ENCODE measurements around the gene VMP1.
"Not testable (repeated sequence)": the region's sequence is repeated elsewhere in the genome, so short reads cannot be mapped to it uniquely, and the experiment has no call there.

Gene VMP1

DNA sequence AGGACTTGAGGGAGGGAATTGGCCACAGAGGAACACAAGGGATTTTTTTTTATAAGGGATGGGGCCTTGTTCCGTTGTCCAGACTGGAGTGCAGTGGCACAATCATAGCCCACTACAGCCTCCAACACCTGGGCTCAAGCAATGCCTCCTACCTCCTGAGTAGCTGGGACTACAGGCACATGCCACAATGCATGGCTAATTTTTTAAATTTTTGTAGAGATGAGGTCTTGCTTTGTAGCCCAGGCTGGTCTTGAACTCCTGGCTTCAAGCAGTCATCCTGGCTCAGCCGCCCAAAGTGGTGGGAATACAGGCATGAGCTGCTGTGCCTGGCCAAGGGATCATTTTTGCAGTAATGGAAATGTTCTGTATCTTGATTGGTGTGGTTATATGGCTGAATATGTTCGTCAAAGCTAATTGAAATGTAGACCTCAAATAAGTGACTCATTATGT is 56.9 kb downstream of the VMP1 start:
- peaks cover 71% of the 10 kb centered on the region for H3K4me1 Mint-ChIP-seq (ENCODE audit: low read depth)
- H3K4me3 Mint-ChIP-seq = peak overlapping the region; percentile 62
- H3K36me3 Mint-ChIP-seq (ENCODE audit: low read depth) = peaks cover 75% of the 10 kb centered on the region
- peak; percentile 60 for DNase-seq
- no peaks in the 10 kb centered on the region for H3K27me3 Mint-ChIP-seq
- H3K9me3 Mint-ChIP-seq = peaks cover 4% of the 10 kb centered on the region
- H3K27ac Mint-ChIP-seq = peak overlapping the region; percentile 98

DNA sequence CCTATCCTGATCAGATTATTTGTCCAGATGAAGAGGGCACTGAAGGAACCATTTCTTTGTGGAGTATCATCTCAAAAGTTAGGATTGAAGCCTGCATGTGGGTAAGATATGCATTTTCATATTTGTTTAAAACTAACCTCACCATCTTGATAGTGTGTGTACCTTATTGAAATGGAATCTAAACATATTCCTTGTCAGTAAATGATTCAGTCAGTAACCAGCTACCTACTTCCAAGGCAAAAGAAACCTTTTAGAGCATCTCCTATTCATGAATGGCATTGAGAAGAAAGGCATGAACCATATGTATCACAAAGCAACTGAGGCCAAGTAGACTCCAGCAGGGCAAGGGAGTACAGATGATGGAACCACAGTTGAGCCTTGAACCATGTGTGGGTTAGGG is 57.6 kb downstream of the VMP1 start:
- Mint-ChIP-seq H3K27me3 (no peaks in the 10 kb centered on the region), H3K4me1 (ENCODE audit: low read depth) (peaks cover 69% of the 10 kb centered on the region), H3K36me3 (ENCODE audit: low read depth) (peaks cover 73% of the 10 kb centered on the region), H3K9me3 (no peaks in the 10 kb centered on the region), H3K4me3 (peak overlapping the region; percentile 56), H3K27ac (peak overlapping the region; percentile 98)
- DNase-seq = no peak

DNA sequence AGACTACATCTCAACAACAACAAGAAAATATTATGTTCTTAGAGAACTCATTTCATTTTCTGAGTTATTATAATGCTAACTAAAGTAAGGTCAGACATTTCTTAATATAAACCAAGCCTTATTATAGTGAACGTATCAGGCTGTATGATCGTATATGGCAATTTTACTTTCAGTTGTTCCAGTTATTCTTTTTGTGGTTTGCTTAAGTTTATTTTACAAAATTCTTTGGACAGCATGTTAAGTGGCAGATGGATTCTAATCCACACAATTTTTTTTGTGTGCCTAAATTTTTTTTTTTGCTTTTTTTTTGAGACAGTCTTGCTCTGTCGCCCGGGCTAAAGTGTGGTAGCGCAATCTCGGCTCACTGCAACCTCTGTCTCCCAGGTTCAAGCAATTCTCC is 59.0 kb downstream of the VMP1 start:
- DNase-seq = no peak
- peak overlapping the region; percentile 75 for H3K27ac Mint-ChIP-seq
- peak overlapping the region; percentile 12 for H3K4me3 Mint-ChIP-seq
- peaks cover 65% of the 10 kb centered on the region for H3K36me3 Mint-ChIP-seq (ENCODE audit: low read depth)
- no peaks in the 10 kb centered on the region for H3K27me3 Mint-ChIP-seq
- peaks cover 63% of the 10 kb centered on the region for H3K4me1 Mint-ChIP-seq (ENCODE audit: low read depth)
- H3K9me3 Mint-ChIP-seq = no peaks in the 10 kb centered on the region

DNA sequence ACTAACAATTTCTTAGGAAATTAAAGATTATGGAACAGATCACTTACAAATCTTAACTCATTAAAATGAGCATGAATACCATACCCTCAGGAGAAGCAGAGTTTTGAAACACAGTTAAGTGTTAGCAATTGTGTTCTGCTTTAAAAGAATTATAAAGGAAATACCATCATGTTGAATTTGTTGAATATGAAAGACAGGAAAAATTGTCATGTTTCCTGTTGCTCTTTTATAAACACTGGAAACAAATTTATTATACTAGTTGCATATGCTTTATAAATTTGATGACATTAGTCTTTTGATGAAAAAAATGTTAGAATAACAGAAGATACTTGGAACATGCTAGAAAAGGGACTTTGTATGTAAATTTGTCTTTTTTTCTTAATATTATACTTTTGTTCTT is 59.7 kb downstream of the VMP1 start:
- no peak for DNase-seq
- Mint-ChIP-seq H3K9me3 (no peaks in the 10 kb centered on the region), H3K27ac (peak overlapping the region; percentile 75), H3K4me3 (no peak overlapping the region), H3K4me1 (ENCODE audit: low read depth) (peaks cover 56% of the 10 kb centered on the region), H3K36me3 (ENCODE audit: low read depth) (peaks cover 64% of the 10 kb centered on the region), H3K27me3 (no peaks in the 10 kb centered on the region)

DNA sequence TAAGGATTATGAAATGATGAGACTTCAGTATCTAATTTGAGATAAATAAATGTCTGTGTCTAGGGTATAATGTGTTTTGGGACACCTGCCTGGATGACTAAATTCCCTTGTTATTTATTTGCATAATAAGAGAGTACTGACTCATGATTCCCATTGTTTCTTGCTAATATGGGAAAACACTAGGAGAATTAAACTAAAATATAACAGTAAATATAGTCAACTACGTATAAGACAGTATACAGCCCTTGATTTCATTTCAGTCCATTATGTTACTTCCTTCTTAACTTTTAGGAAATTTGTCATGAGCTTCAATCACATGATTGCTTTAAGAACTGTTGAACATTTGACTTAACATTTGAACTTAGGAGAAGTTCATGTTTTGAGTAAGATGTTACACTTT is 62.4 kb downstream of the VMP1 start:
- H3K4me3 Mint-ChIP-seq = no peak overlapping the region
- peaks cover 77% of the 10 kb centered on the region for H3K36me3 Mint-ChIP-seq (ENCODE audit: low read depth)
- no peaks in the 10 kb centered on the region for H3K9me3 Mint-ChIP-seq
- peaks cover 47% of the 10 kb centered on the region for H3K4me1 Mint-ChIP-seq (ENCODE audit: low read depth)
- no peaks in the 10 kb centered on the region for H3K27me3 Mint-ChIP-seq
- DNase-seq = no peak
- H3K27ac Mint-ChIP-seq = peak overlapping the region; percentile 77

DNA sequence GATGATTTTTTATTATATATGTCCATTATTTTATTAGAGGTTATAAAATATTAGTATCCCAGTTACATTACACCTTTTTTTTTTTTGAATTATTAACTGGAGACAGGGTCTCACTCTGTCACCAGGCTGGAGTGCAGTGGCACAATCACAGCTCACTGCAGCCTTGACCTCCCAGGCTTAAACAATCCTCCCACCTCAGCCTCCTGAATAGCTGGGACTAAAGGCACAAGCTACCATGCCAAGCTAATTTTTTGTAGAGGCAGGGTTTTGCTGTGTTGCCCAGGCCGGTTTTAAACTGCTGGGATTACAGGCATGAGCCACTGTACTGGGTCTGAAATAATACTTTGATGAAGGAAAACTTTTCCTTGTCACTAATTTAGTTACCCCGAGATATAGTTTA is 63.6 kb downstream of the VMP1 start:
- no peaks in the 10 kb centered on the region for H3K27me3 Mint-ChIP-seq
- no peak for DNase-seq
- H3K4me3 Mint-ChIP-seq = no peak overlapping the region
- peaks cover 80% of the 10 kb centered on the region for H3K36me3 Mint-ChIP-seq (ENCODE audit: low read depth)
- H3K27ac Mint-ChIP-seq = no peak overlapping the region
- H3K4me1 Mint-ChIP-seq (ENCODE audit: low read depth) = peaks cover 43% of the 10 kb centered on the region
- no peaks in the 10 kb centered on the region for H3K9me3 Mint-ChIP-seq

DNA sequence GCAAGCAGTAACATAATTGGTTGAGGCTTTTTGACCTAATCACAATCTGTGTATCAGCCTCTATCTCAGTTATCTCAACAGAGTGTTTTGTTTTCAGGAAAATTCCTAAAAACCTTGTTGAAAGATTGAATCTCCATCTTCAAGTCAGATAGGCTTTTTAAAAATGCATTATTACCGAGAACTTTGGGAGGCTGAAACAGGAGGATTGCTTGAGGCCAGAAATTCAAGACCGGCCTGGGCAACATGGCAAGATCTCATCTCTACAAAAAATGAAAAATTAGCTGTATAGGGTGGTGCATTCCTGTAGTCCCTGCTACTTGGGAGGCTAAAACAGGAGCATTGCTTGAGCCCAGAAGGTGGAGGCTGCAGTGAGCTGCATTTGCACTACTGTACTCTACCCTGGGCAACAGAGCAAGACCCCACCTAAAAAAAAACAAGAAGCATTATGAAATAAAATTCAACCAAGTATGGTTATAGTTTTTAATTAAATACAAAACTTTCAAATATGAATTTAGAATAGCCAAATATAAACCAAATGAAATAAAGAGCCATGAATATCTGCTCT is 68.4 kb downstream of the VMP1 start:
- no peak for DNase-seq
- H3K4me1 Mint-ChIP-seq (ENCODE audit: low read depth) = peaks cover 50% of the 10 kb centered on the region
- no peaks in the 10 kb centered on the region for H3K27me3 Mint-ChIP-seq
- H3K4me3 Mint-ChIP-seq = no peak overlapping the region
- peaks cover 88% of the 10 kb centered on the region for H3K36me3 Mint-ChIP-seq (ENCODE audit: low read depth)
- peak overlapping the region; percentile 63 for H3K27ac Mint-ChIP-seq
- peaks cover 6% of the 10 kb centered on the region for H3K9me3 Mint-ChIP-seq

DNA sequence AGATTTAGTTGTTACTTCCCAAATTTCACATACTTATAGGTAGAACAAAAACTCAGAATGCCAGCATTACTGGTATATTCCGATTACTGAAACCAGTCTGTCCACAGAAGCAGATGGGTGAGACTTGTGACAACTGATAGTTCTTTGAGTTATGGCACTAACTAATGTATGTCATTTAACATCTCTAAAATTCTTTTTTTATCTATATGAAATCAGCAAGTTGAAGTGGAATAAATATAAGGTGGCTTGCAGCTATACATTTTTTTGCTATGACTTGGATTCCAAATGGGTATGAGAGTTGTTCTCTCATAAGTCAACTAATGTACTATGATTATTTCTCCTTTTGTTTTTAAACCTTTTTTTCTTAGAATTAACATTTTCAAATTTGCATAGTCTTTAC is 69.1 kb downstream of the VMP1 start:
- Mint-ChIP-seq H3K27ac (peak overlapping the region; percentile 89), H3K36me3 (ENCODE audit: low read depth) (peaks cover 93% of the 10 kb centered on the region), H3K27me3 (no peaks in the 10 kb centered on the region), H3K4me3 (no peak overlapping the region), H3K4me1 (ENCODE audit: low read depth) (peaks cover 51% of the 10 kb centered on the region), H3K9me3 (peaks cover 6% of the 10 kb centered on the region)
- no peak for DNase-seq

DNA sequence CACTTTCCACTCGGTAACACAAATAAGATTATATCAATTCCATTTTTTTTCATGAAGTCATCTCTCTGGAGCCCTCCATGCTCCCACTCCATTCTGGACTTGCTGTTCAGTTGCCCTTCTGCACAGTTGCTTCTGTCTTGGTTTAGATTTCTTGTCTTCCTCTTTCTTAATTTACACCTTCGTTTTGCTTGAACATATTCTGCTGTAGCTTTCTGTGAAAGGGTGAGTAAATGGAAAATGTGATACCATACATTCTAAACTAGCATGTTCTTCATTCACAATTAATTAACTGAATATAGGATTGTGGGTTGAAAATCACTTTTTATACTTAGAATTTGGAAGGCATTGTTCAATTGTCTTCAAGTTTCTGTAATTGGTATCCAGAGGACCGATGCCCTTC is 69.6 kb downstream of the VMP1 start:
- H3K9me3 Mint-ChIP-seq = peaks cover 6% of the 10 kb centered on the region
- peak overlapping the region; percentile 89 for H3K27ac Mint-ChIP-seq
- peaks cover 89% of the 10 kb centered on the region for H3K36me3 Mint-ChIP-seq (ENCODE audit: low read depth)
- H3K4me3 Mint-ChIP-seq = no peak overlapping the region
- H3K4me1 Mint-ChIP-seq (ENCODE audit: low read depth) = peaks cover 51% of the 10 kb centered on the region
- DNase-seq = no peak
- H3K27me3 Mint-ChIP-seq = no peaks in the 10 kb centered on the region

DNA sequence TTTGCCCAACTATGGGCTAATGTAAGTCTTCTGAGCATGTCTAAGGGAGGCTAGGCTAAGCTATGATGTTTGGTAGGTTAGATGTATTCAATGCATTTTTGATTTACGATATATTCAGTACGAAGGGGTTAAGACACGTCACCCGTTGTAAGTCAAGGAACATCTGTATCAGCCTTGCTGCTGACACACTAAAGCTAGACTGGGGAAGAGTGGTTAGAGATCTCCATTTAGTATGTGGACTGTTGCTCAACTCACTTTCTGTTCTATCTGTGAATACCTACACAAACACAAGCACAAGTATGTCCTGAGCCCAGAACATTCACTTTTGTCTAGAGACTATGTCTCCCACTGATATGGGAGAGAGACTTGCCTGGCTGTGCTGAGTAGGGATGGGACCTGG is 71.5 kb downstream of the VMP1 start:
- Mint-ChIP-seq H3K9me3 (peaks cover 6% of the 10 kb centered on the region), H3K27me3 (no peaks in the 10 kb centered on the region)

DNA sequence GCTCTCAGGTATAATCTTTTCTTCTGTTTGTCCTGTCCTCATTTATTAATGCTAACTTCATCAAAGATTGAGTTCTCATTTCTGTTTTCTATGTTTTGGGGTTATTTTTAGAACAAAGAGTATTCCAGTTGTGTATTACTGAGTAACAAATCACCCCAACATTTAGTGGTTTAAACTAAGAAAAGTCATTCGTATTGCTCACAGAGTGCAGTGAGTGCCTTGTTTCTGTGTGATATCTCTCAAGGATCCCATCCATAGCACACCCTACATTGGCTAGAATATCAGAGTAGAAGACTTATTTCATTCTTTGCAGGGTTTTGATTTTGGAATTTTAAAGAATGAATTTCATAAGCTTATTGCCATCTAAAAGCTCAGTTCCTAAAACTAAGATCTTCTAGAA is 72.1 kb downstream of the VMP1 start:
- Mint-ChIP-seq H3K27me3 (no peaks in the 10 kb centered on the region), H3K36me3 (ENCODE audit: low read depth) (peaks cover 86% of the 10 kb centered on the region), H3K4me1 (ENCODE audit: low read depth) (peaks cover 66% of the 10 kb centered on the region), H3K4me3 (no peak overlapping the region), H3K9me3 (peaks cover 6% of the 10 kb centered on the region), H3K27ac (peak overlapping the region; percentile 89)
- no peak for DNase-seq

More for the DNA sequence above, 71.5 kb downstream of the VMP1 start:
- Mint-ChIP-seq H3K27ac (peak overlapping the region; percentile 89), H3K4me3 (no peak overlapping the region), H3K36me3 (ENCODE audit: low read depth) (peaks cover 87% of the 10 kb centered on the region), H3K4me1 (ENCODE audit: low read depth) (peaks cover 64% of the 10 kb centered on the region)
- no peak for DNase-seq

DNA sequence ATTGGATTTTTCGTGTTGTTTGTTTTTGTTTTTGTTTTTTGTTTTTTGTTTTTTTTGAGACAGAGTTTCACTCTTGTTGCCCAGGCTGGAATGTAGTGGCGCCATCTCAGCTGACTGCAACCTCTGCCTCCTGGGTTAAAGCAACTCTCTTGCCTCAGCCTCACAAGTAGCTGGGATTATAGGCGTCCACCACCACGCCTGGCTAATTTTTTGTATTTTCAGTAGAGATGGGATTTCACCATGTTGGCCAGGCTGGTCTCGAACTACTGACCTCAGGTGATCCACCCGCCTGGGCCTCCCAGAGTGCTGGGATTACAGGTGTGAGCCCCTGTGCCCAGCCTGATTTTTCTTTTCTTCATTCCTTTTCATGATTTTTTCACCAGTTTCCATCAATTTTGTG is 73.1 kb downstream of the VMP1 start:
- Mint-ChIP-seq H3K36me3 (ENCODE audit: low read depth) (peaks cover 79% of the 10 kb centered on the region), H3K4me1 (ENCODE audit: low read depth) (peaks cover 72% of the 10 kb centered on the region), H3K27ac (peak overlapping the region; percentile 89)
- H3K9me3 Mint-ChIP-seq, H3K27me3 Mint-ChIP-seq, DNase-seq, H3K4me3 Mint-ChIP-seq: not testable (repeated sequence)

DNA sequence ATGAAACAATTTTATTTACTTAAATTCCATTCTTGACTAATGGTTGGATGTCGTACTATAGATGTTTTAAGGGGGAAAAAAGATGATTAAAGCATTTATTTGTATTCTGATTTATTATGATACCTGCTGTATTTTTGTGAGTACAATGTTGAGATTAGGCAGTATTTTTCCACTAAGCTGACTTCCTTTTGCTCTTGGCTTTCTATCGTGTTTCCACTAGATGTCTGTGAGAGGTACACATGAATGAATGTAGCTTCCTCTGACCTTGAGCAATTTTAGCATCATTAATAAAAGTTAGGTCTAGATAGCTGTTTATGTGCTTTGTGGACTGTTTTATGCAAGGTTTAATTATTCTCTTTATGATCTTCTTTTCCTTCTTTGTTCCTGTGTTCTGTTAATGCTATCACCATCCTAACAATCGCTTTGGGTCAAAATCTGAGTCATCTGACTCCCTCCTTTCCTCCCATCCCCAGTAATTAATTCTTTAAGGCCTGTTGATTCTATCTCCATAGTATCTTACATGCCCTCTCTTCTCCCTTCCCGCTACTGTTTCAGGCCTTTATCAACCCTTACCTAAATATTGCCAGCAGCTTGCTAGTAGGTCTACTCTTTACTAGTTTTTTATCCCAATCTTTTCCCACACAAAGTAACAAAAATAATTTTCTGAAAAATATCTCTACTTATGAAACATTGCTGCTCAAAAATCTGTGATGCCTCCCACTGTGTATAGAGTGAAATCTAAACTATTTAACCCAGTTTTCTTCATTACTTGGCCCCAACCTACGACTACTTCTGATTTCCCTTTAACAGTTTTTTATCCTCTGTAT is 76.0 kb downstream of the VMP1 start:
- Mint-ChIP-seq H3K36me3 (ENCODE audit: low read depth) (peaks cover 63% of the 10 kb centered on the region), H3K4me3 (peak overlapping the region; percentile 61)

DNA sequence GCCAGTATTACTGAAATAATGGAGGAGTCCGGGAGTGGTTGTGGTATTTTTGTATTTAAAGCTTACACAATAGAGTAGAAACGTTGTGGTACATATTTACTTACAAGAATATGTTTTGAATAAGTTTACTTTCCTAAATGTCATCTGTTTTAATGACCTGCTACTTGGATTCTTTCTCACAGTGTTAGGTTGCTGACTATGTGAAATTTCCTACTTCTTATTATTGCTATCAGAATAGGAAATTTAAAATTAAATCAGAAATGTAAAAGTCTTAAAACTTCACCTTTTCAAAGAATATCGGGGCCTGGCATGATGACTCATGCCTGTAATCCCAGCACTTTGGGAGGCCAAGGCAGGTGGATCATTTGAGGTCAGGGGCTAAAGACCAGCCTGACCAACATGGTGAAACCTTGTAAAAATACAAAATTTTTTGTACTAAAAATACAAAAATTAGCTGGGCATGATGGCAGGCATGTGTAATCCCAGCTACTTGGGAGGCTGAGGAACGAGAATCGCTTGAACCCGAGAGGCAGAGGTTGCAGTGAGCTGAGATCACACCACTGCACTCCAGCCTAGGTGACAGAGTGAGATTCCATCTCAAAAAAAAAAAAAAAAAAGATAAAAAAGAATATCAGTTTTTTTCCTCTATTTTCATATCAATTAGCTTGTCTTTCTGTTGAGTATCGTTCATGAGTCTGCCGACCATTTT is 77.8 kb downstream of the VMP1 start:
- DNase-seq = no peak
- Mint-ChIP-seq H3K27me3 (no peaks in the 10 kb centered on the region), H3K4me3 (peak overlapping the region; percentile 72), H3K9me3 (no peaks in the 10 kb centered on the region), H3K36me3 (ENCODE audit: low read depth) (peaks cover 60% of the 10 kb centered on the region), H3K4me1 (ENCODE audit: low read depth) (peaks cover 71% of the 10 kb centered on the region), H3K27ac (peak overlapping the region; percentile 99)

More for the DNA sequence above, 76.0 kb downstream of the VMP1 start:
- Mint-ChIP-seq H3K27ac (peak overlapping the region; percentile 98), H3K27me3 (no peaks in the 10 kb centered on the region), H3K4me1 (ENCODE audit: low read depth) (peaks cover 75% of the 10 kb centered on the region), H3K9me3 (no peaks in the 10 kb centered on the region)
- DNase-seq = no peak

DNA sequence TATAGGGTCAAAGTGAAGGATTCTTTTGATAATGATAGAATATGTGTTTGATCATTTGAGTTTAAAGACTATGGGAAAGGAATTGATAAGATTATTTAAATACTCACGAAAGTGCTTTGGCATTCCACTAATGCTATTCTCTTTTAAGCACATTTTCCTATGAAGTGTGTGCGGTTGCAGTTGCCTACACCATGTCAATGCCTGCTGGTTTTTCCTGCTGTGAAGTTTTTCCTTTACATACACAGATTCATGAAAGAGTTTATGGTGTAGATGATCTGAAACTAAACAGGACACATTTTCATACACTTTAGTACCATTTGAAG is 78.7 kb downstream of the VMP1 start:
- no peaks in the 10 kb centered on the region for H3K27me3 Mint-ChIP-seq
- H3K9me3 Mint-ChIP-seq = no peaks in the 10 kb centered on the region
- H3K4me1 Mint-ChIP-seq (ENCODE audit: low read depth) = peaks cover 69% of the 10 kb centered on the region
- peaks cover 57% of the 10 kb centered on the region for H3K36me3 Mint-ChIP-seq (ENCODE audit: low read depth)
- no peak for DNase-seq
- H3K27ac Mint-ChIP-seq = peak overlapping the region; percentile 99
- peak overlapping the region; percentile 72 for H3K4me3 Mint-ChIP-seq
